Tibial artery (tissue), 4 donors: ENCODE data around the gene HSPB9.

Experiments used
- DNase-seq, 2 donors: peaks; one replicate each; pipeline ENCODE4 v3.0.0-alpha.2; 2019
- H3K27ac ChIP-seq, 2 donors: fragments of 200-600 bp; sonication (generic) in 1 of 2; 1 replicate in 1 of 2; 2 replicates in 1 of 2; pipeline ENCODE4 v1.5.1; 2018 to 2019; ENCODE audit warnings: mild to moderate bottlenecking in 1 of 2
- H3K27me3 ChIP-seq, 2 donors: fragments of 200-600 bp; sonication (generic) in 1 of 2; one replicate each; pipeline versions ENCODE4 v1.5.1 to v1.6.0; 2016 to 2019
- H3K36me3 ChIP-seq, 3 donors: fragments of 200-600 bp; sonication (generic) in 2 of 3; one replicate each; pipeline ENCODE4 v1.5.1; 2016 to 2019; ENCODE audit warnings: mild to moderate bottlenecking in 2 of 3
- H3K4me1 ChIP-seq, 4 donors: fragments of 200-600 bp; sonication (generic) in 2 of 4; 1 replicate in 3 of 4; 2 replicates in 1 of 4; pipeline ENCODE4 v1.5.1; 2016 to 2019
- H3K4me3 ChIP-seq, 2 donors: fragments of 200-600 bp; sonication (generic) in 1 of 2; 1 replicate in 1 of 2; 2 replicates in 1 of 2; pipeline ENCODE4 v1.5.1; 2018 to 2019; ENCODE audit warnings: mild to moderate bottlenecking in 2 of 2
- H3K9me3 ChIP-seq, 3 donors: fragments of 200-600 bp; sonication (generic) in 1 of 3; one replicate each; pipeline ENCODE4 v1.5.1; 2016 to 2019
- CTCF ChIP-seq, 2 experiments: fragments of 200-600 bp in 1 of 2; fragments of 450-650 bp in 1 of 2; IDR thresholded peaks; one replicate each; pipeline ENCODE4 v1.5.1; 2017 to 2019; ENCODE audit warnings: antibody characterized with exemption in 2 of 2, mild to moderate bottlenecking in 1 of 2, moderate library complexity in 1 of 2
- intact Hi-C: fragments of 100-400 bp; cut with DNase I; formaldehyde crosslinking; loops from one replicate; pipeline ENCODE4 v1.15.0; 2023; ENCODE audit warnings: low total_unique reads

The HSPB9 gene

GRCh38 chr17:42118545-42118944, 4.1 kb upstream of the HSPB9 start:
- H3K9me3 ChIP-seq: no peaks in the 10 kb centered on the region
- no peaks in the 10 kb centered on the region for H3K27me3 ChIP-seq
- no peak overlapping the region for H3K4me3 ChIP-seq
- peaks cover 0 to 17% (median 10%) of the 10 kb centered on the region in 4 donors for H3K4me1 ChIP-seq
- intact Hi-C loops: loop anchor here (5.0 to 10.0 kb wide), 2 partner anchors 51 to 154 kb away; partner anchors contain the start of gene CNP
- DNase-seq: no peak
- peak in 1 of 2 experiments; percentile 7 for TF ChIP-seq CTCF (IDR thresholded peaks at IDR 0.05)
- H3K36me3 ChIP-seq: peaks cover 0 to 44% (median 9%) of the 10 kb centered on the region in 3 donors
- no peak overlapping the region for H3K27ac ChIP-seq

GRCh38 chr17:42119301-42119700, 3.3 kb upstream of the HSPB9 start:
- no peak overlapping the region for H3K27ac ChIP-seq
- peaks cover 0 to 17% (median 10%) of the 10 kb centered on the region in 4 donors for H3K4me1 ChIP-seq
- H3K36me3 ChIP-seq: peaks cover 0 to 47% (median 5%) of the 10 kb centered on the region in 3 donors
- H3K9me3 ChIP-seq: no peaks in the 10 kb centered on the region
- intact Hi-C loops: loop anchor here (5.0 to 10.0 kb wide), 2 partner anchors 52 to 154 kb away; partner anchors contain the start of gene CNP
- no peaks in the 10 kb centered on the region for H3K27me3 ChIP-seq
- no peak for DNase-seq
- no peak overlapping the region for H3K4me3 ChIP-seq
- no peak for TF ChIP-seq CTCF (IDR thresholded peaks at IDR 0.05)

- Histone ChIP-seq H3K27ac (no peak overlapping the region), H3K4me1 (peaks cover 0 to 17% (median 10%) of the 10 kb centered on the region in 4 donors), H3K9me3 (no peaks in the 10 kb centered on the region), H3K4me3 (peak overlapping the region; percentile 76 to 85), H3K27me3 (no peaks in the 10 kb centered on the region), H3K36me3 (peaks cover 2 to 54% (median 8%) of the 10 kb centered on the region in 3 donors)
- TF ChIP-seq CTCF (IDR thresholded peaks at IDR 0.05): no peak
- intact Hi-C loops: no loop called here
- no peak for DNase-seq
These were observed 2.3 kb upstream of the HSPB9 start for GRCh38 chr17:42120161-42120769.

- H3K27ac ChIP-seq: peak within 1 kb of the TSS; percentile 43 to 67
- peak within 1 kb of the TSS; percentile 76 to 85 for H3K4me3 ChIP-seq
- TF ChIP-seq CTCF (IDR thresholded peaks at IDR 0.05): no peak
- no peaks in the 10 kb centered on the region for H3K9me3 ChIP-seq
- intact Hi-C loops: no loop called here
- DNase-seq: peak; percentile 78 to 83
- H3K36me3 ChIP-seq: peaks cover 10 to 54% (median 16%) of the 10 kb centered on the region in 3 donors
- H3K4me1 ChIP-seq: peaks cover 0 to 17% (median 10%) of the 10 kb centered on the region in 4 donors
- H3K27me3 ChIP-seq: no peaks in the 10 kb centered on the region
These were observed 1.5 kb upstream of the HSPB9 start, which contains the start of gene KAT2A for GRCh38 chr17:42120770-42121769. KAT2A (minus strand) TSS chr17:42121367; CDS start chr17:42121304, 63 bp downstream.

- intact Hi-C loops: no loop called here
- no peak for TF ChIP-seq CTCF (IDR thresholded peaks at IDR 0.05)
- Histone ChIP-seq H3K9me3 (no peaks in the 10 kb centered on the region), H3K27ac (no peak overlapping the region), H3K4me1 (peaks cover 0 to 17% (median 7%) of the 10 kb centered on the region in 4 donors), H3K27me3 (no peaks in the 10 kb centered on the region), H3K36me3 (peaks cover 42 to 55% (median 48%) of the 10 kb centered on the region in 3 donors), H3K4me3 (no peak overlapping the region)
- no peak for DNase-seq
These were observed 1.7 kb downstream of the HSPB9 start for GRCh38 chr17:42124256-42124655.
